GM23338 (cell line): ENCODE data around the gene NDUFA3.

Source experiments
- CREB1 ChIP-seq: fragments of 250-450 bp; sonication (Bioruptor Pico); IDR thresholded peaks from 2 replicates; pipeline ENCODE4 v1.5.0; 2020; ENCODE audit warnings: low read depth, mild to moderate bottlenecking, moderate library complexity
- CTCF ChIP-seq, 2 experiments: fragments of 200-600 bp in 1 of 2; sonication (generic) in 1 of 2; conservative IDR thresholded peaks; 2 replicates each; pipeline versions ENCODE4 v1.5.1 to v1.6.1; 2016 to 2017; ENCODE audit warnings: antibody characterized with exemption in 2 of 2, low read depth in 2 of 2, mild to moderate bottlenecking in 2 of 2, moderate library complexity in 1 of 2
- EZH2 ChIP-seq: fragments of 200-600 bp; sonication (generic); IDR thresholded peaks from one replicate; pipeline ENCODE4 v1.8.0; 2017; ENCODE audit warnings: antibody characterized with exemption, mild to moderate bottlenecking, low read depth; ENCODE audit not compliant: unreplicated experiment
- EZH2phosphoT487 ChIP-seq: fragments of 200-600 bp; sonication (generic); IDR thresholded peaks from one replicate; pipeline ENCODE4 v1.8.1; 2018; ENCODE audit warnings: antibody characterized with exemption; ENCODE audit not compliant: unreplicated experiment
- NANOG ChIP-seq: IDR thresholded peaks from 2 replicates; pipeline ENCODE4 v1.6.1; 2016; ENCODE audit warnings: antibody characterized with exemption, borderline replicate concordance
- POLR2AphosphoS5 ChIP-seq: IDR thresholded peaks from 2 replicates; pipeline ENCODE4 v1.6.1; 2016; ENCODE audit warnings: antibody characterized with exemption, low read depth
- ZNF114 ChIP-seq: fragments of 250-450 bp; sonication (Bioruptor Pico); IDR thresholded peaks from 2 replicates; pipeline ENCODE4 v1.5.0; 2020; ENCODE audit warnings: mild to moderate bottlenecking, moderate library complexity
- ZNF331 ChIP-seq: fragments of 250-450 bp; sonication (Bioruptor Pico); IDR thresholded peaks from 2 replicates; pipeline ENCODE4 v1.5.0; 2020; ENCODE audit warnings: low read depth, mild to moderate bottlenecking, moderate library complexity
- TF ChIP-seq, protein P1 (sequence below): IDR thresholded peaks from one replicate; pipeline ENCODE4 v1.6.1; 2018; ENCODE audit warnings: antibody characterized with exemption; ENCODE audit not compliant: unreplicated experiment
- TF ChIP-seq, protein P2 (sequence below): IDR thresholded peaks from 2 replicates; pipeline ENCODE4 v1.6.1; 2016; ENCODE audit warnings: antibody characterized with exemption

- TF ChIP-seq CTCF (conservative IDR thresholded peaks at IDR 0.05; ENCODE audit: low read depth in 2 of 2) (no peak), EZH2phosphoT487 (no peak), EZH2 (no peak), POLR2AphosphoS5 (no peak), NANOG (no peak), ZNF331 (no peak), CREB1 (CRISPR knock-in tag) (no peak), ZNF114 (CRISPR knock-in tag) (no peak)
- TF ChIP-seq, protein P1, sequence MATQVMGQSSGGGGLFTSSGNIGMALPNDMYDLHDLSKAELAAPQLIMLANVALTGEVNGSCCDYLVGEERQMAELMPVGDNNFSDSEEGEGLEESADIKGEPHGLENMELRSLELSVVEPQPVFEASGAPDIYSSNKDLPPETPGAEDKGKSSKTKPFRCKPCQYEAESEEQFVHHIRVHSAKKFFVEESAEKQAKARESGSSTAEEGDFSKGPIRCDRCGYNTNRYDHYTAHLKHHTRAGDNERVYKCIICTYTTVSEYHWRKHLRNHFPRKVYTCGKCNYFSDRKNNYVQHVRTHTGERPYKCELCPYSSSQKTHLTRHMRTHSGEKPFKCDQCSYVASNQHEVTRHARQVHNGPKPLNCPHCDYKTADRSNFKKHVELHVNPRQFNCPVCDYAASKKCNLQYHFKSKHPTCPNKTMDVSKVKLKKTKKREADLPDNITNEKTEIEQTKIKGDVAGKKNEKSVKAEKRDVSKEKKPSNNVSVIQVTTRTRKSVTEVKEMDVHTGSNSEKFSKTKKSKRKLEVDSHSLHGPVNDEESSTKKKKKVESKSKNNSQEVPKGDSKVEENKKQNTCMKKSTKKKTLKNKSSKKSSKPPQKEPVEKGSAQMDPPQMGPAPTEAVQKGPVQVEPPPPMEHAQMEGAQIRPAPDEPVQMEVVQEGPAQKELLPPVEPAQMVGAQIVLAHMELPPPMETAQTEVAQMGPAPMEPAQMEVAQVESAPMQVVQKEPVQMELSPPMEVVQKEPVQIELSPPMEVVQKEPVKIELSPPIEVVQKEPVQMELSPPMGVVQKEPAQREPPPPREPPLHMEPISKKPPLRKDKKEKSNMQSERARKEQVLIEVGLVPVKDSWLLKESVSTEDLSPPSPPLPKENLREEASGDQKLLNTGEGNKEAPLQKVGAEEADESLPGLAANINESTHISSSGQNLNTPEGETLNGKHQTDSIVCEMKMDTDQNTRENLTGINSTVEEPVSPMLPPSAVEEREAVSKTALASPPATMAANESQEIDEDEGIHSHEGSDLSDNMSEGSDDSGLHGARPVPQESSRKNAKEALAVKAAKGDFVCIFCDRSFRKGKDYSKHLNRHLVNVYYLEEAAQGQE, result no peak
- TF ChIP-seq, protein P2, sequence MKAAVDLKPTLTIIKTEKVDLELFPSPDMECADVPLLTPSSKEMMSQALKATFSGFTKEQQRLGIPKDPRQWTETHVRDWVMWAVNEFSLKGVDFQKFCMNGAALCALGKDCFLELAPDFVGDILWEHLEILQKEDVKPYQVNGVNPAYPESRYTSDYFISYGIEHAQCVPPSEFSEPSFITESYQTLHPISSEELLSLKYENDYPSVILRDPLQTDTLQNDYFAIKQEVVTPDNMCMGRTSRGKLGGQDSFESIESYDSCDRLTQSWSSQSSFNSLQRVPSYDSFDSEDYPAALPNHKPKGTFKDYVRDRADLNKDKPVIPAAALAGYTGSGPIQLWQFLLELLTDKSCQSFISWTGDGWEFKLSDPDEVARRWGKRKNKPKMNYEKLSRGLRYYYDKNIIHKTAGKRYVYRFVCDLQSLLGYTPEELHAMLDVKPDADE, result no peak
Observed at GRCh38 chr19:54145541-54146158, 43.0 kb downstream of the NDUFA3 start.
